ENCODE results near the gene UROS. TPM values are rescaled to one million over a fixed set of nuclear protein-coding genes. Genes with fewer than 3 reads are reported as not detected.
A peak's percentile ranks its signal among the peaks of the same experiment; 100 is the strongest.

UROS gene
- total RNA-seq, 2 donors from 2014 or later: 31.6 to 35.4 TPM

DNA sequence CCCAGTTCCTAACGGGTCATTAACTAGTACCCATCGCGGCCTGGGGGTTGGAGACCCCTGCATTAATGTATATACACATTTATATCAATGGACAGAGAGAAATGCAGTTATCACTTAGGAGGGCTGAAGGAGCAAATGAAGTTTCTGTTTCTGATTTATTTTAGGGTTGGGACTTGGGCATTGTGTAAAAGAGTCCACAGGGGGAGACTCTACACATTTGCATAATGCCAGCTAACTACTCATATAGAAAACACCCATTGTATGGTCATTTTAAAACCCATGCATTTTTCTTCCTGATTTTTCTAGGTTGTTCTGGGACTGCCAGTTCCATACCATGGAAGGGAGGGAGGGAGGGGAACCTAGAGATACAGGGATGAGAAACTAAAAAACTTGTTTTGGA lies 23.8 kb upstream of the UROS start:
- no peaks in the 10 kb centered on the region for H3K9me3 Mint-ChIP-seq
- peaks cover 3 to 9% of the 10 kb centered on the region in 2 donors for H3K36me3 Mint-ChIP-seq (ENCODE audit: insufficient read depth in 2 of 2)
- no peaks in the 10 kb centered on the region for H3K4me1 Mint-ChIP-seq (ENCODE audit: low read depth)
- peak overlapping the region; percentile 65 for H3K27ac Mint-ChIP-seq
- ATAC-seq (replicated peaks in 1 of 2) (no peak), DNase-seq (no peak)
- no peaks in the 10 kb centered on the region for H3K27me3 Mint-ChIP-seq (ENCODE audit: low read depth)
- H3K4me3 Mint-ChIP-seq: no peak overlapping the region

DNA sequence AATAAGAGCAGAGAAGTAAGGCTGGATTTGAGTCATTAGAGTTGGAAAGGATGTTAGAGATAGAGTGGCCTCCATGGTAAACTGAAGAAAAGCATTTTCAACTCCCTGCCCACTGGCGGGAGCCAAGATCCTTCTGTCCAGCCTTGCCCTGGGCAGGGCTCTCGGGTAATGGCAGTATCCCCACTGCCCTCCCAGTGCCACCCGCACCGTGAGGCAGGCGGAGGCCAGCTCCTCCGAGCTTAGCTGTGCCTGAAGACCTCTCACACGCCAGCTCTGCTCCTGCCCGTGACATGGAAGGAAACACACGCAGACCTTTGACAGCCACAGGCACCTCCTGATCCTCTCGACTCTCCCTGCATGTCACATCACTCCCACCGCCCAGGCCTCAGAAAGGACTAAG lies 22.6 kb upstream of the UROS start:
- no peak for DNase-seq
- no peaks in the 10 kb centered on the region for H3K4me1 Mint-ChIP-seq (ENCODE audit: low read depth)
- no peaks in the 10 kb centered on the region for H3K27me3 Mint-ChIP-seq (ENCODE audit: low read depth)
- H3K36me3 Mint-ChIP-seq (ENCODE audit: insufficient read depth in 2 of 2): peaks cover 3 to 9% of the 10 kb centered on the region in 2 donors
- ATAC-seq (replicated peaks in 1 of 2): no peak
- H3K9me3 Mint-ChIP-seq: no peaks in the 10 kb centered on the region
- H3K4me3 Mint-ChIP-seq: no peak overlapping the region
- H3K27ac Mint-ChIP-seq: no peak overlapping the region

DNA sequence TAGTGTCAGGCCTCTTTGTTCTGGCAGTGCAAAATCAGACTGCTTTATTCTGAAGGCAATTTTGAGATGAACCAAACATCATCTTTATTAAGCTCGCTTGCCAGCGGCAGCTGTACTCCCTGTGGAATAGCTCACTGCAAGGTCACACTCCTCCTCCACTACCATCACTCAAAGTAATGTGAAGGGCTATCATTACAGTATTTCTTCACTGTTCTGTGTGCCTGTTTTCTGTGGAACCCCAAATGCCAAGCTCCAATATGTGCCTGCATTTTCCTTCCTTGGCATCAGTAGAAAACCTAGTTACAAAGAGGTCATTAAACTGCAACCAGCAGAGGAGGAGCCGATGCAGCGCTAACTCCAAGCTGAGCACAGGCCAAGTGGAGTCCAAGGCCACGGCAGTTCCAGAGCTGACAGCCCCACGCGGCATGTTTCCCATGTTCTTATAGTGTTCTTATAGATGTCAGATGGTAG lies 21.7 kb upstream of the UROS start:
- no peak for ATAC-seq (replicated peaks in 1 of 2)
- Mint-ChIP-seq H3K9me3 (no peaks in the 10 kb centered on the region), H3K27ac (no peak overlapping the region), H3K27me3 (ENCODE audit: low read depth) (no peaks in the 10 kb centered on the region), H3K36me3 (ENCODE audit: insufficient read depth in 2 of 2) (peaks cover 4 to 9% of the 10 kb centered on the region in 2 donors), H3K4me3 (no peak overlapping the region), H3K4me1 (ENCODE audit: low read depth) (no peaks in the 10 kb centered on the region)
- DNase-seq: no peak

DNA sequence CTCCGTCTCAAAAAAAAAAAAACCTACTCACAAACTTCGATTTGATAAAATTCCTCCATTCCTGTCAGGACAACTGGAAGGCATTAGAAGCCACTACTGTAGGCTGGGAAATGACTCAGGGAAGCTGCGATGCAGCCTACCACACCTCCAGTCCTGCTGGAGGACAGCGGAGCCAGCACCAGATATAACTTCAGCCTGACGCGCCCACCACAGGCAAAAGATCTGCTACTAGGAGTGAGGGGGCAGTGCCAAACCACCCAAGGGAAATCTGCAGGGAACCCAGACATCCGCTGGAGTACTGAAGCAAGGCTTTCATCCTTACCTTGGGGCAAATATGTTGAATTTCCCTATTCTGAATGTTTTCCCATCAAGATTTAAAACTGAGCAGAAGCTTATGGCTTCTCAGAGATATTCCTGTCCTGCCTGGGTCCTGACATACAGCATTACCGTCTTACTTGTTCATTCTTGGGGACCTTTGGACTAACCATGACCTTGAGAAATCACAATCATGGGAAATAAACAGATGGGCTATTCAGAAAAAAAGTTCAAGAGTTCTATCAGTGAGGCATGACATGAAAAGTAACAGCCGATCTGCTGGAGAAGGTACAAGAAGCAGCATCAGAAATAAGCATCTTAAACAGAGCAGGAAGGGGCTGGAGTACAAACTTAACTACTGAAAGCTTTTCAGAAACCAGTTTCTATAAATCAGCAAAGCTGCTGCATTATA lies 20.7 kb upstream of the UROS start:
- Mint-ChIP-seq H3K4me3 (no peak overlapping the region), H3K4me1 (ENCODE audit: low read depth) (no peaks in the 10 kb centered on the region), H3K36me3 (ENCODE audit: insufficient read depth in 2 of 2) (peaks cover 6 to 11% of the 10 kb centered on the region in 2 donors), H3K27ac (no peak overlapping the region), H3K27me3 (ENCODE audit: low read depth) (no peaks in the 10 kb centered on the region), H3K9me3 (no peaks in the 10 kb centered on the region)
- ATAC-seq (replicated peaks in 1 of 2) (no peak), DNase-seq (no peak)

DNA sequence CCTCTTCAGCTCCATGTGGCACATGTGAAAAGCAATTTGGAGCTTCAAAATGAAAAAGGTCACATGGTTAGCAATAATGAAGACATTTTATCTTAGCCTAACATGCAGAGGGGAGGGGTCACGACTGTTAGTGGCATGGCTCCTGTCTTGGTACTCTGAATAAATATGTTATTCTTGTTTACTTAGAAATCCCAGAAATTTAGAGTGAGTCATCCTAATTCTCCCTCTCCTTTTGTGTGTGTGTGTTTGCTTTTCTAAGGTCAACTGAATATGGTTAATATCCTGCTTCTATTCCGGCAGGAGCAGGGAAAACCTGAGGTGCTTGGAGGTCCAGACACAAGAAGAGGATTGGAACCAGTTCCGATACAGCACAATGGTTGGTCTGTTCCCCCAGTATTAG lies 17.9 kb upstream of the UROS start:
- no peaks in the 10 kb centered on the region for H3K27me3 Mint-ChIP-seq (ENCODE audit: low read depth)
- DNase-seq (no peak), ATAC-seq (replicated peaks in 1 of 2) (no peak)
- H3K27ac Mint-ChIP-seq: no peak overlapping the region
- H3K4me3 Mint-ChIP-seq: no peak overlapping the region
- no peaks in the 10 kb centered on the region for H3K4me1 Mint-ChIP-seq (ENCODE audit: low read depth)
- H3K36me3 Mint-ChIP-seq (ENCODE audit: insufficient read depth in 2 of 2): peaks cover 8 to 19% of the 10 kb centered on the region in 2 donors
- no peaks in the 10 kb centered on the region for H3K9me3 Mint-ChIP-seq

DNA sequence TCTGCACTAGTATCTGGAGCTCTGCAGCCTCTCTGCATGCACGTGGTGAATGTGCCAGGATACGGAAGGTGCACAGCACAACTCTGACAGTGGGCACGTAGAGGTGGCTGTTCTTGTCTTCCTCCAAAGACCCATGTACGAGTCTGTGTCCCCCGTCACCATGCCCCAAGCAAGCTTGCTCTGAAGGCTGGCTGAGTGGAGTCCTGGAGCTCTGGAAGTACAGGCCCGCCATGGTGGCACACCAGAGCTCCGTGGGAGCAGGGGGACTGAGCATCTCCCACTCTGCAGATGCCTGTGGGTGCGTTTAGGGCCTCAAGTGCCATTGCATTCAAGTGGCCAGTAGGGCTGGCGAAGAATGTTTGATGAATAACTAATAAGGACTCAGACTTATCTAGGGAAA lies 17.3 kb upstream of the UROS start:
- H3K4me1 Mint-ChIP-seq (ENCODE audit: low read depth): no peaks in the 10 kb centered on the region
- H3K36me3 Mint-ChIP-seq (ENCODE audit: insufficient read depth in 2 of 2): peaks cover 11 to 24% of the 10 kb centered on the region in 2 donors
- peak overlapping the region; percentile 30 for H3K27ac Mint-ChIP-seq
- no peaks in the 10 kb centered on the region for H3K9me3 Mint-ChIP-seq
- DNase-seq (no peak), ATAC-seq (replicated peaks in 1 of 2) (no peak)
- no peak overlapping the region for H3K4me3 Mint-ChIP-seq
- H3K27me3 Mint-ChIP-seq (ENCODE audit: low read depth): no peaks in the 10 kb centered on the region

DNA sequence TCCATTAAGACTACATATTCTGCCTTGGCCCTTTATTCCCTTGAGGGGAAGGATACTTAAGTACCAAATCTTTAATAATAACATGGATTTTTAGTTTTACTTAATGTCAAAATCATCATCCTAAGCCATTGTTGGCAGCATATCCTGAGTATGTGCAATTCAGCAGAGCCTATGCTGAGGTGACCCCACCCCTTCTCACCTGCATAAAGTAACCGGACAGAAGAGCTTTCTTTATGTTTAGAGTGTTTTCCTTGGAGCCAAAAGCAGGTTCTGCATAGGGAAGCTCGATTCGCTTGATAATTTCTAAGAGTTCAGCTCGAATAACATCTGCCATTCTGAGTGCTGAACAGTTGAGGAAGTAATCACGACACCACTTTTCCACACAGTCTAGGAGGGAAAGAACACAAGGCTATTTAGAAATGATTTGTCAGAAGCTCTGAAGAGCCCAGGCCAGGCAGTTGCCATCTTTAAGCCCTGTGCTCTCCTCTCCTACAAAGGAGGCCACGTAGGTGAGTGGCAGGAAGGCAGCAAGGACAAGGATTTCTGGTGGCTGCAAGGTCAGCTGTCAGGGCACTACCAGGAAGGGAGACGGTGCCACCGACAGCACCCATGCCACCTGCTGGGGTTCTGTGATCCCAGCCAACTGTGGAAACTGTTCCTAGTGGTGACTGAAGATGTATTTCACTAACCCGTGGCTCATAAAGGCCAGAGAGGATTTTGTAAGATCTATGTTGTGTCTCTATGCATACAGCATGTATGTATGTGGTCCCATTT lies 15.9 kb upstream of the UROS start:
- peak overlapping the region; percentile 26 for H3K27ac Mint-ChIP-seq

DNA sequence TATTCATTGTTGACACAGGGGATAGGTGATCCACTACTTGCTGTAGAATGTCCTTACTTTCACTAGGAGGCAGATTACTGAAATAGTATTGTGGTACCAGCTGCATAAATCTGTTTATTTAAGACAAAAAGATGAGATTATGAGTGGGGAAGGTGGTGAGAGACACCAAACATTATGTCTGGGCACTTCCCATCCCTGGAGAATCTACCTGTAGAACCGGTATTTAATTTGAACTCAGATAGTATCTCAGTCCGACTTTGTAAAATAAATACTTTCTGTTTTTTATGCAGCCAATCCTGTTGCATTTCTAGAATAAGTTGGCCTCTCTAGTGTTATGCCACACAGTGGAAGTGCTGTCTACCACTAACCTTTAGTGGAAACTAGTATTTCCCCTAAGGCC lies 13.7 kb upstream of the UROS start:
- H3K4me1 Mint-ChIP-seq (ENCODE audit: low read depth): no peaks in the 10 kb centered on the region
- peaks cover 13 to 35% of the 10 kb centered on the region in 2 donors for H3K36me3 Mint-ChIP-seq (ENCODE audit: insufficient read depth in 2 of 2)
- no peak overlapping the region for H3K4me3 Mint-ChIP-seq
- no peaks in the 10 kb centered on the region for H3K27me3 Mint-ChIP-seq (ENCODE audit: low read depth)
- no peak overlapping the region for H3K27ac Mint-ChIP-seq
- no peak for DNase-seq
- no peak for ATAC-seq (replicated peaks in 1 of 2)
- H3K9me3 Mint-ChIP-seq: no peaks in the 10 kb centered on the region

More for the DNA sequence above, 15.9 kb upstream of the UROS start:
- Mint-ChIP-seq H3K27me3 (ENCODE audit: low read depth) (no peaks in the 10 kb centered on the region), H3K4me3 (no peak overlapping the region), H3K9me3 (no peaks in the 10 kb centered on the region), H3K4me1 (ENCODE audit: low read depth) (no peaks in the 10 kb centered on the region), H3K36me3 (ENCODE audit: insufficient read depth in 2 of 2) (peaks cover 11 to 29% of the 10 kb centered on the region in 2 donors)
- ATAC-seq (replicated peaks in 1 of 2) (no peak), DNase-seq (no peak)

DNA sequence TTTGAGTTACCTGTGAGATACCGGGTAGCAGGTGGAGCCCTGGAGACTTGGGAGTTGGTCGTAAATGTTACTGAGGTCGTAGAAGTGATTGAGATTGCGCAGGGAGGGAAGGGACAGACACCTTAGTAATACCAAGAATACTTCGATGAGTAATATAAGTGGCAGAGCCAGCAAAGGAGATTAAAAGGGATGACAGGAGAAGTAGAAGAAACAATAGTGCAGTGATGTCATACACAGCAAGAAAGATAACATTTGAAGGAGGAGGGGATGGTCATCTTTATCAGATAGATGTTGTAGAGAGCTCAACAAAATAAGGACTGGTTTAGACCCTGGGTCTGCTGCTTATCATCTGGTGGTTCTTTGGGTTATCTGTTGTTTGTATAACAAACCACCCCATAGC lies 5.3 kb upstream of the UROS start:
- peak; percentile 57 to 76 for ATAC-seq (replicated peaks in 1 of 2)
- Mint-ChIP-seq H3K4me1 (ENCODE audit: low read depth) (peaks cover 17% of the 10 kb centered on the region), H3K27me3 (ENCODE audit: low read depth) (no peaks in the 10 kb centered on the region), H3K36me3 (ENCODE audit: insufficient read depth in 2 of 2) (peaks cover 7 to 34% of the 10 kb centered on the region in 2 donors), H3K4me3 (peak overlapping the region in 1 of 2 donors; percentile 13), H3K27ac (peak overlapping the region; percentile 84), H3K9me3 (no peaks in the 10 kb centered on the region)
- no peak for DNase-seq

DNA sequence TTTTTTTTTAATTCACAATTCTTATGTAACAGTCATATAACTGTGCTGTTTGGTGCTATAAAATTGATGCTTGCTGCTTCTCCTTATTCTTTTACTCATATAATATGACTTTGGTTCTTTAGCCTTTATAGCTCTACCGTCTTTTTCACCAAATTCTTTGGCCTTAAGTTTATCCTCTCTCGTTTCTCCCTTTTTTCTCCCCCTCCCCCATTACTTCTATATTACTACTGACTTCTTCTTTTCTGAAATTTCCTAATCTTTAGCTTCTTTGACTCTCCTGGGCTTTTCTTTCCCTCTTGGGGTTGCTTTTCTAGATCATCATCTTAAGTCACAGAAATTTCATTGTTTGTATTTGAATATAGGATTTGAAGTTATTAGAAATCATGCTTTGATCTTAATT lies 4.1 kb upstream of the UROS start:
- Mint-ChIP-seq H3K9me3 (no peaks in the 10 kb centered on the region), H3K36me3 (ENCODE audit: insufficient read depth in 2 of 2) (peaks cover 5 to 28% of the 10 kb centered on the region in 2 donors)
- no peak for ATAC-seq (replicated peaks in 1 of 2)

DNA sequence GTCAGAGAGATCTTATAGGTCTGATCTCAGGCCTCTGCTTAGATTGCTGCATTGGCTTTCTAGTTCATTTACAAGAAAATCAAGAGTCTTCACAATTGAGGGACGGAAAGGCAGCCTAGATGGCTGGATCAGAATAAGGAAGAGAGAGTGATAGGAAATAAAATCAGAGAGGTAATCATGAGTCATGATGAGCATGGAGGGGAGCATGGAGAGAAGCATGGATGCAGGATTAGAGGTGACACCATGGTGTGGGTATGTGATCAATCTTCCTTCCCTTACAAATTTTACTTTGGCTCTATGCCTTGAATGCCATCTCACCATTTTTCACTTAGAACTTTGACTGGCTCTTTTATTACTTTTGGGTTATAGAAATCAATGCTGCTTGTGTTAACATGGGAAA lies 1.7 kb upstream of the UROS start:
- ATAC-seq (replicated peaks in 1 of 2): no peak

More for the DNA sequence above, 4.1 kb upstream of the UROS start:
- no peaks in the 10 kb centered on the region for H3K27me3 Mint-ChIP-seq (ENCODE audit: low read depth)
- DNase-seq: no peak
- H3K4me1 Mint-ChIP-seq (ENCODE audit: low read depth): peaks cover 20% of the 10 kb centered on the region
- H3K27ac Mint-ChIP-seq: peak overlapping the region; percentile 78
- no peak overlapping the region for H3K4me3 Mint-ChIP-seq

DNA sequence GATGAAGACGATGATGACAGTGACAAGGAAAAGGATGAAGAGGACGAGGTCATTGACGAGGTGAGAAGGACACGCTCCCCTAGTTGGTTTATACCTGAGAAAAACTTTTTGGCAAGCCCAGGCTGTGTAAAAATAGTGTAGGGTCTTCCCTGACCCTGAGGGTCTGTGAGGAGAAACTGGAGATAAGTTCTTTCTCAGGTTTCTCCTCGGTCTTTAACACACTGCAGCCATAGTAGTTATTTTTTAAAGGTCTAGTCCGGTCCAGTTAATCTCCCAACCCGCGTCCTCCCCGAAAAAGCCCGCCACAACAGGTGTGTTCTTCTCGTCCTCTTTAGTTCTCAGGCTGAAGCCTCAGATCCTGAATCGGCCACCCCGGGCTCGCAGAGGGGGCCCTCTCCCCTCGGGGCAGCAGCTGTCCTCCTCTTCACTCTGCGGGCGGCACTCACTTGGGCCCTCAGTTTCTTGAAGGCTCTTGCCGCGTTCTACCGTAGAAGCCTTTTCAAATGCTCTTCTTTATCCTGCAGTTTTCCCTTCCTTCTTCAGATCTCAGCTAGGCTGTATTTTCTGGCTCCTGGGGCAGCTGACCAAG lies 699 bp upstream of the UROS start:
- no peaks in the 10 kb centered on the region for H3K27me3 Mint-ChIP-seq (ENCODE audit: low read depth)
- H3K4me3 Mint-ChIP-seq: no peak overlapping the region
- no peak overlapping the region for H3K27ac Mint-ChIP-seq
- peaks cover 5 to 18% of the 10 kb centered on the region in 2 donors for H3K36me3 Mint-ChIP-seq (ENCODE audit: insufficient read depth in 2 of 2)
- ATAC-seq (replicated peaks in 1 of 2) (no peak), DNase-seq (peak; percentile 16 to 25)
- H3K4me1 Mint-ChIP-seq (ENCODE audit: low read depth): peaks cover 33% of the 10 kb centered on the region
- H3K9me3 Mint-ChIP-seq: no peaks in the 10 kb centered on the region

More for the DNA sequence above, 1.7 kb upstream of the UROS start:
- peaks cover 5 to 25% of the 10 kb centered on the region in 2 donors for H3K36me3 Mint-ChIP-seq (ENCODE audit: insufficient read depth in 2 of 2)
- no peak overlapping the region for H3K4me3 Mint-ChIP-seq
- H3K27me3 Mint-ChIP-seq (ENCODE audit: low read depth): no peaks in the 10 kb centered on the region
- H3K4me1 Mint-ChIP-seq (ENCODE audit: low read depth): peaks cover 33% of the 10 kb centered on the region
- no peak overlapping the region for H3K27ac Mint-ChIP-seq
- H3K9me3 Mint-ChIP-seq: no peaks in the 10 kb centered on the region
- no peak for DNase-seq

DNA sequence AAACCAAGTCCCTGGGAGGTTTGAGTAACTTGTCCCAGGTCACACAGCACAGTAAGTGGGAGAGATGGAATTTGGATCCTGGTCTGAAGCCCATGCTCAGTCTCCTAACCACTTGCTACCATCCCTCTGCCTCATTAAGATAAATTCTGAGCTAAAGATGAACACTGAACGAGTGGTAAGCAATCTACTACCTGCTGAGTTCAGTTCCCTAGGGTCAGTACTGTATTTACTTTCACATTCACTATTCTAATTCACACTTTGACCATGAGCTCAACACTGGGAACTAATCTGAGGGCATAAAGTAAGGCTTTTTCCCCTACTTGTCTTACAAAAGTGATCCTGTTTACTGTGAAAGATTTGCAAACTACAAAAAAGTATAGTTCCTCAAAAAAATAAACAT lies 2.4 kb downstream of the UROS start:
- DNase-seq: no peak
- H3K4me1 Mint-ChIP-seq (ENCODE audit: low read depth): peaks cover 16% of the 10 kb centered on the region
- no peaks in the 10 kb centered on the region for H3K9me3 Mint-ChIP-seq
- peak overlapping the region in 1 of 2 donors; percentile 67 for H3K4me3 Mint-ChIP-seq
- peaks cover 0 to 2% of the 10 kb centered on the region in 2 donors for H3K36me3 Mint-ChIP-seq (ENCODE audit: insufficient read depth in 2 of 2)
- no peak for ATAC-seq (replicated peaks in 1 of 2)
- H3K27me3 Mint-ChIP-seq (ENCODE audit: low read depth): no peaks in the 10 kb centered on the region
- H3K27ac Mint-ChIP-seq: peak overlapping the region; percentile 79
